ENCODE data around the gene NMRAL1.

GRCh38 chr16:4509420-4509819 lies 35.0 kb upstream of the NMRAL1 start:
- no peak for TF ChIP-seq RAD21 (conservative IDR thresholded peaks at IDR 0.05)
- TF ChIP-seq, protein P1, sequence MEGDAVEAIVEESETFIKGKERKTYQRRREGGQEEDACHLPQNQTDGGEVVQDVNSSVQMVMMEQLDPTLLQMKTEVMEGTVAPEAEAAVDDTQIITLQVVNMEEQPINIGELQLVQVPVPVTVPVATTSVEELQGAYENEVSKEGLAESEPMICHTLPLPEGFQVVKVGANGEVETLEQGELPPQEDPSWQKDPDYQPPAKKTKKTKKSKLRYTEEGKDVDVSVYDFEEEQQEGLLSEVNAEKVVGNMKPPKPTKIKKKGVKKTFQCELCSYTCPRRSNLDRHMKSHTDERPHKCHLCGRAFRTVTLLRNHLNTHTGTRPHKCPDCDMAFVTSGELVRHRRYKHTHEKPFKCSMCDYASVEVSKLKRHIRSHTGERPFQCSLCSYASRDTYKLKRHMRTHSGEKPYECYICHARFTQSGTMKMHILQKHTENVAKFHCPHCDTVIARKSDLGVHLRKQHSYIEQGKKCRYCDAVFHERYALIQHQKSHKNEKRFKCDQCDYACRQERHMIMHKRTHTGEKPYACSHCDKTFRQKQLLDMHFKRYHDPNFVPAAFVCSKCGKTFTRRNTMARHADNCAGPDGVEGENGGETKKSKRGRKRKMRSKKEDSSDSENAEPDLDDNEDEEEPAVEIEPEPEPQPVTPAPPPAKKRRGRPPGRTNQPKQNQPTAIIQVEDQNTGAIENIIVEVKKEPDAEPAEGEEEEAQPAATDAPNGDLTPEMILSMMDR (IDR thresholded peaks at IDR 0.05; ENCODE audit: poor library complexity, severe bottlenecking), result no peak
- no peak for TF ChIP-seq POLR2AphosphoS5 (IDR thresholded peaks at IDR 0.05)
- no peak for TF ChIP-seq EP300 (conservative IDR thresholded peaks at IDR 0.05; ENCODE audit: poor library complexity, severe bottlenecking)
- TF ChIP-seq EZH2 (IDR thresholded peaks at IDR 0.05; ENCODE audit: borderline replicate concordance, insufficient read depth, low read length, poor library complexity, severe bottlenecking), result no peak
- TF ChIP-seq, protein P2, sequence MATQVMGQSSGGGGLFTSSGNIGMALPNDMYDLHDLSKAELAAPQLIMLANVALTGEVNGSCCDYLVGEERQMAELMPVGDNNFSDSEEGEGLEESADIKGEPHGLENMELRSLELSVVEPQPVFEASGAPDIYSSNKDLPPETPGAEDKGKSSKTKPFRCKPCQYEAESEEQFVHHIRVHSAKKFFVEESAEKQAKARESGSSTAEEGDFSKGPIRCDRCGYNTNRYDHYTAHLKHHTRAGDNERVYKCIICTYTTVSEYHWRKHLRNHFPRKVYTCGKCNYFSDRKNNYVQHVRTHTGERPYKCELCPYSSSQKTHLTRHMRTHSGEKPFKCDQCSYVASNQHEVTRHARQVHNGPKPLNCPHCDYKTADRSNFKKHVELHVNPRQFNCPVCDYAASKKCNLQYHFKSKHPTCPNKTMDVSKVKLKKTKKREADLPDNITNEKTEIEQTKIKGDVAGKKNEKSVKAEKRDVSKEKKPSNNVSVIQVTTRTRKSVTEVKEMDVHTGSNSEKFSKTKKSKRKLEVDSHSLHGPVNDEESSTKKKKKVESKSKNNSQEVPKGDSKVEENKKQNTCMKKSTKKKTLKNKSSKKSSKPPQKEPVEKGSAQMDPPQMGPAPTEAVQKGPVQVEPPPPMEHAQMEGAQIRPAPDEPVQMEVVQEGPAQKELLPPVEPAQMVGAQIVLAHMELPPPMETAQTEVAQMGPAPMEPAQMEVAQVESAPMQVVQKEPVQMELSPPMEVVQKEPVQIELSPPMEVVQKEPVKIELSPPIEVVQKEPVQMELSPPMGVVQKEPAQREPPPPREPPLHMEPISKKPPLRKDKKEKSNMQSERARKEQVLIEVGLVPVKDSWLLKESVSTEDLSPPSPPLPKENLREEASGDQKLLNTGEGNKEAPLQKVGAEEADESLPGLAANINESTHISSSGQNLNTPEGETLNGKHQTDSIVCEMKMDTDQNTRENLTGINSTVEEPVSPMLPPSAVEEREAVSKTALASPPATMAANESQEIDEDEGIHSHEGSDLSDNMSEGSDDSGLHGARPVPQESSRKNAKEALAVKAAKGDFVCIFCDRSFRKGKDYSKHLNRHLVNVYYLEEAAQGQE (IDR thresholded peaks at IDR 0.05; ENCODE audit: borderline replicate concordance), result no peak
